Left lung (tissue), 10 donors: ENCODE measurements around the gene ACBD5. TPM values are rescaled to one million over a fixed set of nuclear protein-coding genes. Genes with fewer than 3 reads are reported as not detected.

Experiments
- ATAC-seq: fragments of 200-7000 bp; cut with Tn5 transposase; one replicate; pipeline ENCODE4 v1.9.1; 2020; ENCODE audit warnings: moderate library complexity
- DNase-seq, 4 donors: peaks; one replicate each; pipeline ENCODE4 v3.0.0-alpha.2; 2013 to 2020
- H3K27ac ChIP-seq, 2 donors: fragments of 200-600 bp; sonication (generic) in 1 of 2; one replicate each; pipeline versions ENCODE4 v1.5.0 to v1.8.0; 2020 to 2021
- H3K27me3 ChIP-seq, 2 donors: fragments of 200-600 bp; sonication (generic) in 1 of 2; one replicate each; pipeline versions ENCODE4 v1.5.0 to v1.8.0; 2020 to 2021
- H3K36me3 ChIP-seq, 2 donors: fragments of 200-600 bp; sonication (generic) in 1 of 2; one replicate each; pipeline versions ENCODE4 v1.5.0 to v1.8.0; 2020 to 2021
- H3K4me1 ChIP-seq, 2 donors: fragments of 200-600 bp; one replicate each; pipeline ENCODE4 v1.8.0; 2021
- H3K4me3 ChIP-seq, 2 donors: fragments of 200-600 bp; sonication (generic) in 1 of 2; one replicate each; pipeline versions ENCODE4 v1.5.0 to v1.8.0; 2020 to 2021; ENCODE audit warnings: mild to moderate bottlenecking in 1 of 2
- H3K9me3 ChIP-seq, 2 donors: fragments of 200-600 bp; sonication (generic) in 1 of 2; one replicate each; pipeline versions ENCODE4 v1.5.0 to v1.8.0; 2020 to 2021
- CTCF ChIP-seq, 2 donors: fragments of 200-600 bp; sonication (generic) in 1 of 2; IDR thresholded peaks; one replicate each; pipeline versions ENCODE4 v1.5.0 to v1.8.0; 2021; ENCODE audit warnings: antibody characterized with exemption in 2 of 2
- intact Hi-C, 2 donors: fragments of 100-400 bp; cut with DNase I; formaldehyde crosslinking; loops; one replicate each; pipeline versions ENCODE4 v1.11.2 to v1.14.2; 2022
- polyA plus RNA-seq, 6 donors: library from polyadenylated mRNA; unstranded; fragments of 120-200 nt; gene quantifications; one replicate each; pipeline ENCODE4 v1.2.1, GENCODE V29; 2013; ENCODE audit not compliant: insufficient read length in 6 of 6
- total RNA-seq, 2 donors: library from RNA; stranded (reverse); fragmentation: NEBNext Ultra II Directional; extraction: Animal tissue kit (Norgen Biotek cat#: 25700); gene quantifications; one replicate each; pipeline ENCODE4 v1.2.1, GENCODE V29; 2021
- donor health status: DM: no; HTN: yes; CAD: no.
- donor health status: DM: no; HTN: no; CAD: no.

ACBD5 gene
- total and polyA plus RNA-seq, 8 donors: 22.7 to 26.3 (median 24.5) TPM

GRCh38 chr10:27225011-27225590 is 15.5 kb downstream of the ACBD5 start:
- no peak overlapping the region for H3K4me3 ChIP-seq
- no peak for DNase-seq
- ATAC-seq: no peak
- no peak for TF ChIP-seq CTCF (IDR thresholded peaks at IDR 0.05)
- intact Hi-C loops: no loop called here
- no peak overlapping the region for H3K27ac ChIP-seq
- H3K27me3 ChIP-seq: no peaks in the 10 kb centered on the region
- H3K4me1 ChIP-seq: no peaks in the 10 kb centered on the region
- no peaks in the 10 kb centered on the region for H3K9me3 ChIP-seq
- H3K36me3 ChIP-seq: peaks cover 0 to 62% of the 10 kb centered on the region in 2 donors

GRCh38 chr10:27223964-27224363 is 16.6 kb downstream of the ACBD5 start:
- Histone ChIP-seq H3K27me3 (no peaks in the 10 kb centered on the region), H3K4me3 (no peak overlapping the region), H3K36me3 (peaks cover 0 to 62% of the 10 kb centered on the region in 2 donors), H3K9me3 (no peaks in the 10 kb centered on the region), H3K27ac (no peak overlapping the region), H3K4me1 (no peaks in the 10 kb centered on the region)
- intact Hi-C loops: no loop called here
- ATAC-seq (peak; percentile 72), DNase-seq (peak in 1 of 4 donors; percentile 21)
- TF ChIP-seq CTCF (IDR thresholded peaks at IDR 0.05): peak; percentile 37 to 53

GRCh38 chr10:27207350-27207749 is 33.2 kb downstream of the ACBD5 start:
- DNase-seq: no peak
- intact Hi-C loops: no loop called here
- no peak for ATAC-seq
- Histone ChIP-seq H3K4me1 (no peaks in the 10 kb centered on the region), H3K36me3 (peaks cover 3 to 100% of the 10 kb centered on the region in 2 donors), H3K27ac (no peak overlapping the region), H3K4me3 (no peak overlapping the region), H3K9me3 (no peaks in the 10 kb centered on the region), H3K27me3 (no peaks in the 10 kb centered on the region)
- no peak for TF ChIP-seq CTCF (IDR thresholded peaks at IDR 0.05)

GRCh38 chr10:27203806-27204205 is 36.8 kb downstream of the ACBD5 start:
- no peaks in the 10 kb centered on the region for H3K27me3 ChIP-seq
- no peak for TF ChIP-seq CTCF (IDR thresholded peaks at IDR 0.05)
- H3K27ac ChIP-seq: no peak overlapping the region
- no peak overlapping the region for H3K4me3 ChIP-seq
- H3K9me3 ChIP-seq: no peaks in the 10 kb centered on the region
- H3K4me1 ChIP-seq: no peaks in the 10 kb centered on the region
- DNase-seq (no peak), ATAC-seq (no peak)
- H3K36me3 ChIP-seq: peaks cover 0 to 99% of the 10 kb centered on the region in 2 donors
- intact Hi-C loops: no loop called here

- Histone ChIP-seq H3K27ac (no peak overlapping the region), H3K4me1 (no peaks in the 10 kb centered on the region), H3K4me3 (no peak overlapping the region), H3K9me3 (no peaks in the 10 kb centered on the region), H3K27me3 (no peaks in the 10 kb centered on the region), H3K36me3 (peaks cover 0 to 82% of the 10 kb centered on the region in 2 donors)
- ATAC-seq (no peak), DNase-seq (no peak)
- TF ChIP-seq CTCF (IDR thresholded peaks at IDR 0.05): no peak
- intact Hi-C loops: no loop called here
Observed at GRCh38 chr10:27197980-27198620, 42.5 kb downstream of the ACBD5 start.
